GM19193 (cell line): ENCODE measurements around the gene TBX10.

Source experiments
- POLR2A ChIP-seq: IDR thresholded peaks from 4 replicates; pipeline ENCODE4 v1.6.1; 2011; ENCODE audit not compliant: insufficient read depth, insufficient read length; ENCODE audit errors: extremely low read depth

The TBX10 gene

DNA sequence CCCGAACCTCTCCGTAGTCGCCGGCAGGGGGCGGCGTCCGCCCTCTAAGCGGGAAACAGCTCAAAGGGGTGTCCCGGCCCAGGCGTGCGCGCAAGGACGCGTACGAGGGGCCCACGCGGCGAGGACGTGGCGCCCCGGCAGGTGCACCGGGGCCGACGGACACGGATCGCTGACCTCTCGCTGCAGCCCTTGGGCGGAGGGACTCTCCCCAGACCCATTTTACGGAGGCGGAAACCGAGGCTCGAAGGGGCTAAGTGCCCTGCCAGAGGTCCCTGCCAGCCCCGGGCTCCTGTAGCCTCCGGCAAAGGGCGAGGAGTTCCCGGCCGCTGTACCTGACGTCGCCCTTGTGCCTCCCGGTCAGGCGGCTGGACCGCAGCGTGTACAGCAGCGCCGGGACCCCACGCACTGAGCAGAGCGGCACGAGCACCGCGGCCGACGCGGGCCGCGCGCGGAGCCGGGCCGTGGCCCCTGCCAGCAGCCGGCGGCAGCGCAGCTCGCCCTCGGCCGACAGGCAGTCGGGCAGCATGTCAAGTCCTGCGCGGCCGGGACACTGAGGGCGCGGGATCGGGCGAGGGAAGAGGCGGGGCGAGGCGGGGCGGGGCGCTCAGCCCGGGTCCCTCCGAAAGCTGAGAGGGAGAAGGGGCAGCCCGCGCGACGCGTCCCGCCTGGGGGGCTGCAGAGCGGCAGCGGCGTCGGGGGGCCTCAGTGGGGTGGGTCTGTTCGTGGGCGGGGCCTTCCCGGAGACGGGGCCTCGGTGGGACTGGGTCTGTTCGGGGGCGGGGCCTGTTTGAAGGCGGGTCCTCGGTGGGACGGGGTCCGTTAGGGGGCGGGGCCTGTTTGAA lies 10.0 kb downstream of the TBX10 start, which contains the start of gene NUDT8:
Gene NUDT8 (minus strand): TSS at position 552 of the 842 bp plus-strand sequence. CDS start 26 bp downstream, at position 526.
- TF ChIP-seq POLR2A: peak; percentile 58

GRCh38 chr11:67628710-67629385 lies 10.7 kb downstream of the TBX10 start:
- TF ChIP-seq POLR2A: no peak

GRCh38 chr11:67627812-67628624 lies 11.5 kb downstream of the TBX10 start:
- TF ChIP-seq POLR2A: no peak

- no peak for TF ChIP-seq POLR2A
Measured at GRCh38 chr11:67627441-67627811, 12.1 kb downstream of the TBX10 start.

- no peak for TF ChIP-seq POLR2A
Measured at GRCh38 chr11:67626970-67627369, 12.6 kb downstream of the TBX10 start.

DNA sequence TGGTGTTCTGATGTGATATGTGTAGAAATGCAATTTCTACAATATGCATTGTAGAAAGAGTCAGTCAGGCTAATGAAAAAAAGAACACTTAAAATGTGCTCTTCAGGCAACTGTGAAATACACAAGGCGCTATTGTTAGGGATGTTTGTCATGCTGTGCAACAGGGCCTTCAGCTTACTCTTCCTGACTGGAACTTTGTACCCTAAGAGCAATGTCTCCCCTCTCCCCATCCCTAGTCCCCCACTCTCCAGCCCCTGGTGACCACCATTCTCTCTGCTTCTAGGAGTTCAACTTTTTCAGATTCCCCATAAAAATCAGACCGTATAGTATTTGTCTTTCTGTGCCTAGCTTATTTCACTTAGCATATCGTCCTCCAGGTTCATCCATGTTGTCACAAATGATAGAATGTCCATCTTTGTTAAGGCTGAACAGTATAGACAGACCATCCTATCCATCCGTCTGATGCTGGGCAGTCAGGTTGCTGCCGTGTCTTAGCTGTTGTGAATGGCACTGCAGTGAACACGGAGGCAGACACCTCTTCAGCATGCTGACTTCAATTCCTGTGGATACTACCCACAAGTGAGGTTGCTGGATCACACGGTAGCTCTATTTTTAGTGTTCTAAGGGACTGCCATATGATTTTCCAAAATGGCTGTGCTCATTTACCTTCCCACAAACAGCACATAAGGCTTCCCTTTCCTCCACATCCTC lies 22.2 kb downstream of the TBX10 start:
- TF ChIP-seq POLR2A: no peak

GRCh38 chr11:67616431-67617242 lies 22.9 kb downstream of the TBX10 start:
- TF ChIP-seq POLR2A: no peak

GRCh38 chr11:67615728-67616430 lies 23.7 kb downstream of the TBX10 start:
- no peak for TF ChIP-seq POLR2A

DNA sequence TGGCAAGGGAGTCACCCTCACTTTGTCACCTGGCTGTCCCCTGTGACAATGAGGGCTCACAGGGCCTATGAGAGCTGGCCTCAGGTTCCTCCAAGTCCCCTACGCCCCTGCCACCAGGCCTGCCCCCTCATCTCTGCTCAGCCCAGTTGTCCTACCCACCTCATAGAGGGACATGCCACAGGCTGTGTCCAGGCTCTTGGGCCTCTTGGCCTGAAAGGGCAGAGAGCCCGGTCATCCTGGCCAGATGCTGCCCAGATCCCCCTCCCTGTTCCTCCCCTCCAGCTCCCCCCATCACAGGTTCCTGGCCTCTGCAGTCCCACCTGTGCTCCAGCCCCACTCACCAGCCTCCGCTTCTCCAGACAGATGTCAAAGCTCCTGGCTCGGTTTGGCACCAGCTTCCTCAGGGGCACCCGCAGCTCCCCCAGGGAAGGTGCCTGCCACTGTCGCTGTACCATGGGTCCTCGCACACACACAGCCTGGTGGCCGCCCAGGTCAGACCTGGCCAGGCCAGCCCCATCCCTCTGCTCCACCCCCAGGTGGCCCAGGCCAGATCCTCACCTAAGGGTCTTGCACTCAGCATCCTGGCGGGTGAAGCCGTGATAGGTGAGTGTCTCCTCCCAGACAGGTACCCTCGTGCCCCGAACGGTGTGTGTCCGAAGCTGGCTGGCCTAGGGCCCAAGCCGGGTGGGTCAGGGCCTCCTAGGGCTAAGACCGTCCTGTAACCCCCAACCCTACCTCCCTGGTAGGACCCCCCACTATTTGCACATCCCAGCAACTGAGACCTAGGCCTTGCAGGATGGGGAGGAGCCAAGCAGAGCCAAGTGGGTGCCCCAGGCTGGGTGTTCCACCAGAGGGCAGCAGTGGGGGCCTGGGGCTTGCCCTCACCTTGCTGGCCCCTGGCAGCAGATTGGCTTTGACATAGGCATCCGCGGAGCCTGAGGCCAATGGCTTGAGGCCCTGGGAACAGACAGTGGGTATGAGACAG lies 24.5 kb downstream of the TBX10 start:
- no peak for TF ChIP-seq POLR2A

GRCh38 chr11:67613960-67614715 lies 25.4 kb downstream of the TBX10 start:
- peak; percentile 85 for TF ChIP-seq POLR2A

- TF ChIP-seq POLR2A: no peak
Measured at GRCh38 chr11:67613313-67613959, 26.1 kb downstream of the TBX10 start.
